AG09319 (cell line): ENCODE measurements around the gene ACCSL.

ENCODE experiments used
- DNase-seq: peaks from one replicate; pipeline ENCODE4 v3.0.0-alpha.2; 2010; ENCODE audit warnings: low read depth; ENCODE audit errors: extremely low read depth
- TF ChIP-seq, protein P1 (sequence below): IDR thresholded peaks from 2 replicates; pipeline ENCODE4 v1.5.1; 2011; ENCODE audit warnings: low read depth, mild to moderate bottlenecking, inconsistent platforms, low read length, moderate library complexity

ACCSL gene

DNA sequence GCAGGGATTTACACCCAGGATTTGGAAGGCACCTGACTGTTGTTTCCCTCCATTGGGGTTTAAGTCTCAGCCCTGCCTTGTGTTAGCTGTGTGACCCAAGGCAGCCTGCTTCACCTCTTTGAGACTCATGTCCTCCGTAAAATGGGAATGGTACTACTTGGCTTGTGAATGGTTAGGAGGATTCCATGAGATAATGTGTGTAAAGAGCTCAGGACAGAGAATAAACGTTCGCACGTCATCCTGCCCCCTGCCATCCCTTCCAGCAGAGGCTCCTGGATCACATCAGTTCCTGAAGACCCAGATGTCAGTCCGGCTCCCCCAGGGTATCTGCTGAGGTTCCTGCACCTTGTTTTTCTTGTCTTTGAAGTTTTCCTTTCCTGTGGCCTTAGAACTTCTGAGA, 16.8 kb upstream of the ACCSL start:
- TF ChIP-seq, protein P1, sequence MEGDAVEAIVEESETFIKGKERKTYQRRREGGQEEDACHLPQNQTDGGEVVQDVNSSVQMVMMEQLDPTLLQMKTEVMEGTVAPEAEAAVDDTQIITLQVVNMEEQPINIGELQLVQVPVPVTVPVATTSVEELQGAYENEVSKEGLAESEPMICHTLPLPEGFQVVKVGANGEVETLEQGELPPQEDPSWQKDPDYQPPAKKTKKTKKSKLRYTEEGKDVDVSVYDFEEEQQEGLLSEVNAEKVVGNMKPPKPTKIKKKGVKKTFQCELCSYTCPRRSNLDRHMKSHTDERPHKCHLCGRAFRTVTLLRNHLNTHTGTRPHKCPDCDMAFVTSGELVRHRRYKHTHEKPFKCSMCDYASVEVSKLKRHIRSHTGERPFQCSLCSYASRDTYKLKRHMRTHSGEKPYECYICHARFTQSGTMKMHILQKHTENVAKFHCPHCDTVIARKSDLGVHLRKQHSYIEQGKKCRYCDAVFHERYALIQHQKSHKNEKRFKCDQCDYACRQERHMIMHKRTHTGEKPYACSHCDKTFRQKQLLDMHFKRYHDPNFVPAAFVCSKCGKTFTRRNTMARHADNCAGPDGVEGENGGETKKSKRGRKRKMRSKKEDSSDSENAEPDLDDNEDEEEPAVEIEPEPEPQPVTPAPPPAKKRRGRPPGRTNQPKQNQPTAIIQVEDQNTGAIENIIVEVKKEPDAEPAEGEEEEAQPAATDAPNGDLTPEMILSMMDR, result no peak
- DNase-seq, result no peak

- TF ChIP-seq, protein P1, result no peak
- DNase-seq, result no peak
Observed at GRCh38 chr11:44031549-44031948, 16.2 kb upstream of the ACCSL start.

- TF ChIP-seq, protein P1, result no peak
- DNase-seq, result no peak
Observed at GRCh38 chr11:44032299-44033085, 15.3 kb upstream of the ACCSL start.

DNA sequence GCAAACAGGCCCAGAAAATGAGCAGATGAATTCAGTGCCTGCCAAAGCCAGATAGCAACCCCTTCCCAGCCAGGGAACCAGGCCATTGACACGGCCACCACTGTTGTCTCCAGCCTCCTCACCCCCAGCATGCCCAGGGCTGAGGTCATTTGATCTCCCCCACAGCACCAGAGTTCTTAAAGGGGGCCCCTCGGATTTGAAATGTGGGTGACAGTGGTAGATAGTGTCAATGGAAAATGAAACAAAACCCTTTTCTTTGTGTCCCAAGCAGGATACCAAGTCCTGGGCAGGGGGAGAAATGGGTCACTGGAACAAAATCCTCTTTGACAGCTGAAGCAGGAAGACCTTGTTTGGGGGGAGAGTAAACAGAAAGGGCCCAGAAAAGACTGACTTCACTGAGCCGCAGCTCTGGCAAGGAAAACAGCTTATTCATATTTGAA, 14.3 kb upstream of the ACCSL start:
- no peak for DNase-seq
- TF ChIP-seq, protein P1, result no peak

- TF ChIP-seq, protein P1, result no peak
- DNase-seq, result no peak
Observed at GRCh38 chr11:44033856-44034255, 13.9 kb upstream of the ACCSL start.

DNA sequence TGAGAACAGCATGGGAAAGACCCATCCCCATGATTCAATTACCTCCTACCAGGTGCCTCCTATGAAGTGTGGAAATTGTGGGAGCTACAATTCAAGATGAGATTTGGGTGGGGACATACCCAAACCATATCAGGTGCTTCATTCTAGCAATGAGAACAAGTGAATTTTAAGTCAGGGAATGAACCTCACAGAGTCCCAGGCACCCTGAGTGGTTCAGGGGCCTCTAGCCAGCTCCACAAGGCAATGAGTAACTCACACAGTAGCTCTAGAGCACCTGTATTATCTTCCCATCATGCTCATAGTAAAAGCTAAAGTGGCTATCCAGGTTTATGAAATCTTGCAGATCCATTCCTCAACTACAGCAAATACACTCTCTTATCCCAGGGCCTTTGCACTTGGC, 13.1 kb upstream of the ACCSL start:
- TF ChIP-seq, protein P1, result no peak
- no peak for DNase-seq

GRCh38 chr11:44036811-44037657, 10.7 kb upstream of the ACCSL start:
- TF ChIP-seq, protein P1, result peak; percentile 92
- peak; percentile 62 for DNase-seq
